M059J (cell line): ENCODE results near the gene FOXO3. TPM values are rescaled to one million over a fixed set of nuclear protein-coding genes. Genes with fewer than 3 reads are reported as not detected.

Source experiments
- DNase-seq: peaks from one replicate; pipeline ENCODE4 v3.0.0-alpha.2; 2012; ENCODE audit warnings: low read depth
- total RNA-seq: library from RNA; depleted of rRNA; stranded (reverse); fragments of >200 nt; shearing (Covaris generic); gene quantifications from 2 replicates; pipeline ENCODE4 v1.2.3, GENCODE V29; 2014

FOXO3 gene
- total RNA-seq, 1 experiment from 2014 or later, result 34.1 TPM

GRCh38 chr6:108594640-108595039 lies 33.9 kb downstream of the FOXO3 start:
- no peak for DNase-seq

GRCh38 chr6:108596956-108597355 lies 36.2 kb downstream of the FOXO3 start:
- DNase-seq, result no peak

- no peak for DNase-seq
These were observed 37.0 kb downstream of the FOXO3 start for GRCh38 chr6:108597572-108598304.

GRCh38 chr6:108598305-108598863 lies 37.7 kb downstream of the FOXO3 start:
- peak; percentile 51 for DNase-seq

GRCh38 chr6:108604156-108604555 lies 43.4 kb downstream of the FOXO3 start:
- DNase-seq, result no peak

- DNase-seq, result no peak
These were observed 45.6 kb downstream of the FOXO3 start for GRCh38 chr6:108606250-108606690.

- peak; percentile 80 for DNase-seq
These were observed 47.9 kb downstream of the FOXO3 start for GRCh38 chr6:108608453-108609275.

GRCh38 chr6:108609276-108609769 lies 48.6 kb downstream of the FOXO3 start:
- DNase-seq, result peak; percentile 94

- DNase-seq, result no peak
These were observed 49.6 kb downstream of the FOXO3 start for GRCh38 chr6:108610270-108610839.

- no peak for DNase-seq
These were observed 50.4 kb downstream of the FOXO3 start for GRCh38 chr6:108610957-108611586.

GRCh38 chr6:108612852-108613251 lies 52.1 kb downstream of the FOXO3 start:
- no peak for DNase-seq

GRCh38 chr6:108616544-108616943 lies 55.8 kb downstream of the FOXO3 start:
- no peak for DNase-seq

GRCh38 chr6:108616973-108617372 lies 56.3 kb downstream of the FOXO3 start:
- DNase-seq, result peak; percentile 36

GRCh38 chr6:108618623-108619152 lies 58.0 kb downstream of the FOXO3 start:
- DNase-seq, result no peak

GRCh38 chr6:108619431-108620197 lies 58.9 kb downstream of the FOXO3 start:
- peak; percentile 46 for DNase-seq

- DNase-seq, result peak; percentile 82
These were observed 60.4 kb downstream of the FOXO3 start for GRCh38 chr6:108621117-108621516.

GRCh38 chr6:108622641-108623298 lies 62.1 kb downstream of the FOXO3 start:
- DNase-seq, result peak; percentile 68

GRCh38 chr6:108623995-108624394 lies 63.3 kb downstream of the FOXO3 start:
- no peak for DNase-seq

GRCh38 chr6:108625581-108625980 lies 64.9 kb downstream of the FOXO3 start:
- DNase-seq, result no peak

- DNase-seq, result no peak
These were observed 66.1 kb downstream of the FOXO3 start for GRCh38 chr6:108626777-108627176.
